Measurements from ENCODE around the gene ADGRB3. TPM values are rescaled to one million over a fixed set of nuclear protein-coding genes. Genes with fewer than 3 reads are reported as not detected.

Gene ADGRB3
- polyA plus RNA-seq, 2 of the 4 experiments (the other 2 are of a cell fraction): not detected

- ChIA-PET CTCF (no interaction called here), POLR2A (no interaction called here)
- no peaks in the 10 kb centered on the region for H3K9me3 ChIP-seq
- DNase-seq (ENCODE audit: low read depth in 1 of 2, low spot score in 1 of 2): no peak
- WGBS (ENCODE audit: missing lambda C conversion rate): 6% methylated on average over 2 of the region's 2 CpGs
- no peak overlapping the region for H3K27ac ChIP-seq
- ATAC-seq: no peak
- no peak for FAIRE-seq
- no peak overlapping the region for H3K4me2 ChIP-seq
- H3K4me3 ChIP-seq: no peak overlapping the region
- no peaks in the 10 kb centered on the region for H3K4me1 ChIP-seq
- TF ChIP-seq CBX8 (IDR thresholded peaks at IDR 0.05) (no peak), HOXB13 (CRISPR knock-in tag; IDR thresholded peaks at IDR 0.05; ENCODE audit: low read depth) (no peak), REST (IDR thresholded peaks at IDR 0.05) (no peak), USF2 (IDR thresholded peaks at IDR 0.05) (no peak), TP53 (CRISPR knock-in tag; IDR thresholded peaks at IDR 0.05) (no peak), RFX5 (IDR thresholded peaks at IDR 0.05) (no peak), NPAS2 (CRISPR knock-in tag; IDR thresholded peaks at IDR 0.05; ENCODE audit: borderline replicate concordance) (no peak), GATA3 (IDR thresholded peaks at IDR 0.05; ENCODE audit: borderline replicate concordance) (no peak), JUN (IDR thresholded peaks at IDR 0.05) (no peak), FOXS1 (CRISPR knock-in tag; IDR thresholded peaks at IDR 0.05) (no peak), E2F6 (IDR thresholded peaks at IDR 0.05; ENCODE audit: borderline replicate concordance, low read depth) (no peak), POLR2A (IDR thresholded peaks at IDR 0.05; ENCODE audit: low read length) (no peak)
Observed at GRCh38 chr6:69343851-69344250, 708.8 kb downstream of the ADGRB3 start.

- DNase-seq (ENCODE audit: low read depth in 1 of 2, low spot score in 1 of 2) (no peak), ATAC-seq (no peak), FAIRE-seq (no peak)
- Histone ChIP-seq H3K4me2 (no peak overlapping the region), H3K4me1 (no peaks in the 10 kb centered on the region), H3K9me3 (no peaks in the 10 kb centered on the region), H3K4me3 (no peak overlapping the region), H3K27ac (no peak overlapping the region)
- POLR2A ChIA-PET: no interaction called here
- no peak for TF ChIP-seq ZFP36 (IDR thresholded peaks at IDR 0.05; ENCODE audit: borderline replicate concordance, partially characterized antibody)
- CTCF ChIA-PET: no interaction called here
- 45% methylated on average over 7 of the region's 7 CpGs for WGBS (ENCODE audit: missing lambda C conversion rate)
Observed at GRCh38 chr6:69349771-69350170, 714.7 kb downstream of the ADGRB3 start.

GRCh38 chr6:69362209-69362608 is 727.1 kb downstream of the ADGRB3 start:
- DNase-seq (ENCODE audit: low read depth in 1 of 2, low spot score in 1 of 2): no peak
- Histone ChIP-seq H3K4me2 (no peak overlapping the region), H3K27ac (no peak overlapping the region), H3K4me3 (no peak overlapping the region), H3K4me1 (no peaks in the 10 kb centered on the region), H3K9me3 (no peaks in the 10 kb centered on the region)
- TF ChIP-seq TP53 (CRISPR knock-in tag; IDR thresholded peaks at IDR 0.05): no peak
- no peak for TF ChIP-seq FOSB (CRISPR knock-in tag; IDR thresholded peaks at IDR 0.05)
- no peak for TF ChIP-seq PHF8 (IDR thresholded peaks at IDR 0.05; ENCODE audit: borderline replicate concordance, low read depth)
- no peak for TF ChIP-seq HOXA7 (CRISPR knock-in tag; IDR thresholded peaks at IDR 0.05)
- TF ChIP-seq ELK1 (IDR thresholded peaks at IDR 0.05; ENCODE audit: low read depth, low read length): no peak
- no peak for TF ChIP-seq ZNF302 (CRISPR knock-in tag; IDR thresholded peaks at IDR 0.05)
- TF ChIP-seq RNF2 (IDR thresholded peaks at IDR 0.05; ENCODE audit: borderline replicate concordance, low read depth): no peak
- no peak for TF ChIP-seq USF2 (IDR thresholded peaks at IDR 0.05)
- no peak for FAIRE-seq
- POLR2A ChIA-PET: no interaction called here
- CTCF ChIA-PET: no interaction called here
- no peak for ATAC-seq
- 23% methylated on average over 3 of the region's 3 CpGs for WGBS (ENCODE audit: missing lambda C conversion rate)

All from A549 (cell line).